GM19397 (cell line): ENCODE data around the gene AKR1C2.
"Not testable (repeated sequence)": the region's sequence is repeated elsewhere in the genome, so short reads cannot be mapped to it uniquely, and the experiment has no call there.

ENCODE experiments used
- ATAC-seq: cut with Tn5 transposase; IDR thresholded peaks from one replicate; pipeline ENCODE4 v1.9.1; 2021; ENCODE audit warnings: mild to moderate bottlenecking, moderate library complexity; ENCODE audit not compliant: unreplicated experiment

AKR1C2 gene

GRCh38 chr10:4961558-4961957 lies 42.1 kb downstream of the AKR1C2 start:
- ATAC-seq = not testable (repeated sequence)

GRCh38 chr10:4956955-4957645 lies 46.6 kb downstream of the AKR1C2 start:
- not testable (repeated sequence) for ATAC-seq

- not testable (repeated sequence) for ATAC-seq
Observed at GRCh38 chr10:4956088-4956487, 47.6 kb downstream of the AKR1C2 start.

- no peak for ATAC-seq
Observed at GRCh38 chr10:4953405-4953804, 50.3 kb downstream of the AKR1C2 start.

- not testable (repeated sequence) for ATAC-seq
Observed at GRCh38 chr10:4951512-4952162, 52.0 kb downstream of the AKR1C2 start.

GRCh38 chr10:4947635-4948596 lies 55.7 kb downstream of the AKR1C2 start:
- ATAC-seq = no peak

- ATAC-seq = no peak
Observed at GRCh38 chr10:4947039-4947634, 56.5 kb downstream of the AKR1C2 start.

- ATAC-seq = no peak
Observed at GRCh38 chr10:4945766-4946717, 57.6 kb downstream of the AKR1C2 start.

- ATAC-seq = no peak
Observed at GRCh38 chr10:4944841-4945240, 58.8 kb downstream of the AKR1C2 start.

GRCh38 chr10:4943821-4944220 lies 59.8 kb downstream of the AKR1C2 start:
- no peak for ATAC-seq

- ATAC-seq = not testable (repeated sequence)
Observed at GRCh38 chr10:4943416-4943815, 60.2 kb downstream of the AKR1C2 start.

- not testable (repeated sequence) for ATAC-seq
Observed at GRCh38 chr10:4942931-4943330, 60.7 kb downstream of the AKR1C2 start.

GRCh38 chr10:4941540-4942330 lies 61.9 kb downstream of the AKR1C2 start:
- no peak for ATAC-seq

GRCh38 chr10:4940909-4941308 lies 62.7 kb downstream of the AKR1C2 start:
- not testable (repeated sequence) for ATAC-seq

- not testable (repeated sequence) for ATAC-seq
Observed at GRCh38 chr10:4940073-4940428, 63.6 kb downstream of the AKR1C2 start.

GRCh38 chr10:4939224-4940072 lies 64.2 kb downstream of the AKR1C2 start:
- no peak for ATAC-seq
